Right atrium auricular region (tissue), 2 donors: ENCODE measurements around the gene TRIM56. TPM values are rescaled to one million over a fixed set of nuclear protein-coding genes. Genes with fewer than 3 reads are reported as not detected.

ENCODE experiments used
- DNase-seq: peaks from one replicate; pipeline ENCODE4 v3.0.0-alpha.2; 2019; ENCODE audit warnings: low spot score
- H3K27ac ChIP-seq, 2 donors: fragments of 200-600 bp; sonication (generic); 1 replicate in 1 of 2; 2 replicates in 1 of 2; pipeline ENCODE4 v1.5.1; 2016 to 2019
- H3K27me3 ChIP-seq, 2 donors: fragments of 200-600 bp; sonication (generic); one replicate each; pipeline versions ENCODE4 v1.5.1 to v1.6.0; 2017 to 2019
- H3K36me3 ChIP-seq: fragments of 200-600 bp; sonication (generic); one replicate; pipeline ENCODE4 v1.5.1; 2016
- H3K4me1 ChIP-seq, 2 donors: fragments of 200-600 bp; sonication (generic); one replicate each; pipeline versions ENCODE4 v1.5.1 to v1.6.0; 2017 to 2019
- H3K4me3 ChIP-seq, 2 donors: fragments of 200-600 bp; sonication (generic); 1 replicate in 1 of 2; 2 replicates in 1 of 2; pipeline ENCODE4 v1.5.1; 2017 to 2019; ENCODE audit warnings: mild to moderate bottlenecking in 1 of 2, moderate library complexity in 1 of 2
- H3K9me3 ChIP-seq, 2 donors: fragments of 200-600 bp; sonication (generic); one replicate each; pipeline ENCODE4 v1.5.1; 2019
- total RNA-seq, 2 donors: library from RNA; depleted of rRNA; stranded (reverse); fragments of >200 nt; gene quantifications; one replicate each; pipeline ENCODE4 v1.1.0, GENCODE V29; 2016
- TF ChIP-seq, protein P1 (sequence below), 2 donors: fragments of 200-600 bp; sonication (generic); IDR thresholded peaks; one replicate each; pipeline ENCODE4 v1.5.1; 2019; ENCODE audit warnings: antibody characterized with exemption in 2 of 2

The TRIM56 gene
- total RNA-seq, 2 donors from 2014 or later: 10.2 to 15.2 TPM

DNA sequence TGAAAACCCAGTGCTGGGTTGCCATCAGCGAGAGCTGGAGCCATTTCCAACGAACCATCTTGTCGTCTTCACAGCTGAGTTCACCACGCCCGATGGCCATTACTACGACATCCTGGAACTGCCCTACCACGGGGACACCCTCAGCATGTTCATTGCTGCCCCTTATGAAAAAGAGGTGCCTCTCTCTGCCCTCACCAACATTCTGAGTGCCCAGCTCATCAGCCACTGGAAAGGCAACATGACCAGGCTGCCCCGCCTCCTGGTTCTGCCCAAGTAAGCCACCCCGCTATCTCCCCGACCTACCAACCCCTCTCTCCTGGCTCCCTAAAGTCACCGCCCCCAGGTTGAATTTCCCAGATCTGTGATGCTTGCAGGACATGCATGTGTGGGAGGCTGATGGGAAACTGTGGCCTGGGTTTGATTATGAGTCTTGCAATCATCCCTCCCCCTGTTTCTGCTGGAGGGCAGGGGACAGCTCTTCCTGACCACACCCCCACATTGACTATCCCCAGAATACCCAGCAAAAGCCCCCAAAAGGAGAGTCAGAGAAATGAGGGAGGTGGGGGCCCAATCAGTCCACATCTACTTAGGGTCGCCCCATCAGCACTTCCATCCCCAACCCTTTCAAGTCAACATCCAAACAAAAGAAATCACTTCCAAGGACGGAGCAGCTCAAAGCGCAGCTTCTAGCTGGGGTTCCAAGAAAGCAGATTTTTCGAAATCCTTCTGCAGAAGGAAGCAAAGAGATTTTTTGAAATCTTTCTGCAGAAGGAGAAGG, 48.5 kb downstream of the TRIM56 start:
- Histone ChIP-seq H3K27ac (no peak overlapping the region), H3K4me1 (peaks cover 0 to 14% of the 10 kb centered on the region in 2 donors), H3K36me3 (peaks cover 32% of the 10 kb centered on the region), H3K4me3 (no peak overlapping the region), H3K9me3 (no peaks in the 10 kb centered on the region), H3K27me3 (no peaks in the 10 kb centered on the region)
- TF ChIP-seq, protein P1, sequence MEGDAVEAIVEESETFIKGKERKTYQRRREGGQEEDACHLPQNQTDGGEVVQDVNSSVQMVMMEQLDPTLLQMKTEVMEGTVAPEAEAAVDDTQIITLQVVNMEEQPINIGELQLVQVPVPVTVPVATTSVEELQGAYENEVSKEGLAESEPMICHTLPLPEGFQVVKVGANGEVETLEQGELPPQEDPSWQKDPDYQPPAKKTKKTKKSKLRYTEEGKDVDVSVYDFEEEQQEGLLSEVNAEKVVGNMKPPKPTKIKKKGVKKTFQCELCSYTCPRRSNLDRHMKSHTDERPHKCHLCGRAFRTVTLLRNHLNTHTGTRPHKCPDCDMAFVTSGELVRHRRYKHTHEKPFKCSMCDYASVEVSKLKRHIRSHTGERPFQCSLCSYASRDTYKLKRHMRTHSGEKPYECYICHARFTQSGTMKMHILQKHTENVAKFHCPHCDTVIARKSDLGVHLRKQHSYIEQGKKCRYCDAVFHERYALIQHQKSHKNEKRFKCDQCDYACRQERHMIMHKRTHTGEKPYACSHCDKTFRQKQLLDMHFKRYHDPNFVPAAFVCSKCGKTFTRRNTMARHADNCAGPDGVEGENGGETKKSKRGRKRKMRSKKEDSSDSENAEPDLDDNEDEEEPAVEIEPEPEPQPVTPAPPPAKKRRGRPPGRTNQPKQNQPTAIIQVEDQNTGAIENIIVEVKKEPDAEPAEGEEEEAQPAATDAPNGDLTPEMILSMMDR (IDR thresholded peaks at IDR 0.05): no peak
- DNase-seq: no peak

DNA sequence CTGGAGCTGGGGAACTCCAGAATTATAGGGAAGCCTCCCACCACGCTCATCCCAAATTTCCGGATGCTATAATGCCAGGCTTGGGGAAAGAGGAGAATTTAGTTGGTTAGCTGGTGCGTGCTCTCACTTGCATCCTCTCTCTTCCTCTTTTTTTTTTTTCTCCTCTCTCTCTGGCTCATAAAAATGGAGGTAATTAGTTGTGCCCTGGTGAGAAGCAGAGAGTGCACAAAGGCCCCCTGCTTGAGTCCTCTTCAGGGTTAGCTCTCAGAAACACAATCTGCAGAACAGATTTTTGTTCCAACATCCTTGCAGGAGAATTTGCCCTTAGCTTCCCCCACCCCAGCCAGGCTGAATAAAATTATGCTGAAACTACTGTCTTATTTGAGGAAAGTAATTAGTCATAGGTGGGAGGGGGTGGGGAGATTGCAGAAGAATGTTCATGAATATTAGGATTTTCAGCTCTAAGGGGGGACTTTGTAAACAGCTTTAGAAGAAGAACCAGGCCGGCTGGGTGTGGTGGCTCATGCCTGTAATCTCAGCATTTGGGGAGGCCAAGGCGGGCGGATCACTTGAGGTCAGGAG, 49.2 kb downstream of the TRIM56 start:
- no peak for DNase-seq
- Histone ChIP-seq H3K27ac (no peak overlapping the region), H3K4me3 (no peak overlapping the region), H3K36me3 (peaks cover 32% of the 10 kb centered on the region), H3K27me3 (no peaks in the 10 kb centered on the region), H3K4me1 (peaks cover 0 to 17% of the 10 kb centered on the region in 2 donors), H3K9me3 (no peaks in the 10 kb centered on the region)
- TF ChIP-seq, protein P1 (IDR thresholded peaks at IDR 0.05): no peak

DNA sequence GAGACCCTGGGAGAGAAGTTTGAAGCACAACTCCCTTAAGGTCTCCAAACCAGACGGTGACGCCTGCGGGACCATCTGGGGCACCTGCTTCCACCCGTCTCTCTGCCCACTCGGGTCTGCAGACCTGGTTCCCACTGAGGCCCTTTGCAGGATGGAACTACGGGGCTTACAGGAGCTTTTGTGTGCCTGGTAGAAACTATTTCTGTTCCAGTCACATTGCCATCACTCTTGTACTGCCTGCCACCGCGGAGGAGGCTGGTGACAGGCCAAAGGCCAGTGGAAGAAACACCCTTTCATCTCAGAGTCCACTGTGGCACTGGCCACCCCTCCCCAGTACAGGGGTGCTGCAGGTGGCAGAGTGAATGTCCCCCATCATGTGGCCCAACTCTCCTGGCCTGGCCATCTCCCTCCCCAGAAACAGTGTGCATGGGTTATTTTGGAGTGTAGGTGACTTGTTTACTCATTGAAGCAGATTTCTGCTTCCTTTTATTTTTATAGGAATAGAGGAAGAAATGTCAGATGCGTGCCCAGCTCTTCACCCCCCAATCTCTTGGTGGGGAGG, 52.5 kb downstream of the TRIM56 start:
- no peak for DNase-seq
- H3K27ac ChIP-seq: peak overlapping the region; percentile 60 to 73
- peaks cover 12% of the 10 kb centered on the region for H3K36me3 ChIP-seq
- H3K4me3 ChIP-seq: no peak overlapping the region
- TF ChIP-seq, protein P1 (IDR thresholded peaks at IDR 0.05): no peak
- no peaks in the 10 kb centered on the region for H3K9me3 ChIP-seq
- H3K27me3 ChIP-seq: no peaks in the 10 kb centered on the region
- peaks cover 0 to 17% of the 10 kb centered on the region in 2 donors for H3K4me1 ChIP-seq

DNA sequence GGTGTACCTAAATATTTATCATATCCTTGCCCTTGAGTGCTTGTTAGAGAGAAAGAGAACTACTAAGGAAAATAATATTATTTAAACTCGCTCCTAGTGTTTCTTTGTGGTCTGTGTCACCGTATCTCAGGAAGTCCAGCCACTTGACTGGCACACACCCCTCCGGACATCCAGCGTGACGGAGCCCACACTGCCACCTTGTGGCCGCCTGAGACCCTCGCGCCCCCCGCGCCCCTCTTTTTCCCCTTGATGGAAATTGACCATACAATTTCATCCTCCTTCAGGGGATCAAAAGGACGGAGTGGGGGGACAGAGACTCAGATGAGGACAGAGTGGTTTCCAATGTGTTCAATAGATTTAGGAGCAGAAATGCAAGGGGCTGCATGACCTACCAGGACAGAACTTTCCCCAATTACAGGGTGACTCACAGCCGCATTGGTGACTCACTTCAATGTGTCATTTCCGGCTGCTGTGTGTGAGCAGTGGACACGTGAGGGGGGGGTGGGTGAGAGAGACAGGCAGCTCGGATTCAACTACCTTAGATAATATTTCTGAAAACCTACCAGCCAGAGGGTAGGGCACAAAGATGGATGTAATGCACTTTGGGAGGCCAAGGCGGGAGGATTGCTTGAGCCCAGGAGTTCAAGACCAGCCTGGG, 53.1 kb downstream of the TRIM56 start:
- Histone ChIP-seq H3K27me3 (no peaks in the 10 kb centered on the region), H3K36me3 (peaks cover 12% of the 10 kb centered on the region), H3K4me1 (peaks cover 0 to 17% of the 10 kb centered on the region in 2 donors), H3K27ac (peak overlapping the region; percentile 60 to 73), H3K9me3 (no peaks in the 10 kb centered on the region), H3K4me3 (no peak overlapping the region)
- peak; percentile 95 for DNase-seq
- TF ChIP-seq, protein P1 (IDR thresholded peaks at IDR 0.05): peak; percentile 64 to 93

DNA sequence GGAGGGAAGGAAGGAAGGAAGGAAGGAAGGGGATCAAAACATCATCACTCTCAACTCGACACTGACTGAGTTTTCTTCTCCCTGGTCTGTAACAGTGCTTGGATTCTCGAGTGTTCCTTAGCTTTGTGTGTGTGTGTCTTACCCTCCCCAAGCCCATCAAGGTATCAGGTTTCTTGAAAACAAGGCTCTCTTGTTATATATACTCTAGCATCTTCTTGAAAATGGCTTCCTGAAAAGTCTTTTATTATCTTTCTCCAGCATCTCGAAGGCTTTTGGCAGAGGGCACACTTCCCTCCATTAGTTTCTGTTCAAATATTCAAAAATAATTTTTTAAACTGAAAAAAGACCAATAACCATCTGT, 55.0 kb downstream of the TRIM56 start:
- H3K27ac ChIP-seq: no peak overlapping the region
- peaks cover 12% of the 10 kb centered on the region for H3K36me3 ChIP-seq
- H3K4me3 ChIP-seq: no peak overlapping the region
- TF ChIP-seq, protein P1 (IDR thresholded peaks at IDR 0.05): no peak
- no peak for DNase-seq
- no peaks in the 10 kb centered on the region for H3K27me3 ChIP-seq
- H3K9me3 ChIP-seq: no peaks in the 10 kb centered on the region
- peaks cover 0 to 17% of the 10 kb centered on the region in 2 donors for H3K4me1 ChIP-seq
